Frontal cortex (tissue), 4 donors: ENCODE measurements around the gene S100A8. TPM values are rescaled to one million over a fixed set of nuclear protein-coding genes. Genes with fewer than 3 reads are reported as not detected.

Experiments
- DNase-seq, 2 donors: peaks; one replicate each; pipeline ENCODE4 v3.0.0; 2012; ENCODE audit warnings: low spot score in 2 of 2
- FAIRE-seq: peaks from 2 replicates; lab custom pipeline; 2012; peaks lifted over from hg19 to GRCh38; lab: Jason Lieb, UNC
- total RNA-seq: library from RNA; depleted of rRNA; stranded (reverse); fragments of >200 nt; gene quantifications from one replicate; pipeline ENCODE4 v1.2.3, GENCODE V29; 2014
- donor health status: control.
- donor health status: control.
- donor health status: control.

S100A8 gene
- total RNA-seq, 1 donor from 2014 or later = 7.3 TPM

- no peak for DNase-seq
- no peak for FAIRE-seq
These were observed 25.2 kb downstream of the S100A8 start for GRCh38 chr1:153365696-153366095.

DNA sequence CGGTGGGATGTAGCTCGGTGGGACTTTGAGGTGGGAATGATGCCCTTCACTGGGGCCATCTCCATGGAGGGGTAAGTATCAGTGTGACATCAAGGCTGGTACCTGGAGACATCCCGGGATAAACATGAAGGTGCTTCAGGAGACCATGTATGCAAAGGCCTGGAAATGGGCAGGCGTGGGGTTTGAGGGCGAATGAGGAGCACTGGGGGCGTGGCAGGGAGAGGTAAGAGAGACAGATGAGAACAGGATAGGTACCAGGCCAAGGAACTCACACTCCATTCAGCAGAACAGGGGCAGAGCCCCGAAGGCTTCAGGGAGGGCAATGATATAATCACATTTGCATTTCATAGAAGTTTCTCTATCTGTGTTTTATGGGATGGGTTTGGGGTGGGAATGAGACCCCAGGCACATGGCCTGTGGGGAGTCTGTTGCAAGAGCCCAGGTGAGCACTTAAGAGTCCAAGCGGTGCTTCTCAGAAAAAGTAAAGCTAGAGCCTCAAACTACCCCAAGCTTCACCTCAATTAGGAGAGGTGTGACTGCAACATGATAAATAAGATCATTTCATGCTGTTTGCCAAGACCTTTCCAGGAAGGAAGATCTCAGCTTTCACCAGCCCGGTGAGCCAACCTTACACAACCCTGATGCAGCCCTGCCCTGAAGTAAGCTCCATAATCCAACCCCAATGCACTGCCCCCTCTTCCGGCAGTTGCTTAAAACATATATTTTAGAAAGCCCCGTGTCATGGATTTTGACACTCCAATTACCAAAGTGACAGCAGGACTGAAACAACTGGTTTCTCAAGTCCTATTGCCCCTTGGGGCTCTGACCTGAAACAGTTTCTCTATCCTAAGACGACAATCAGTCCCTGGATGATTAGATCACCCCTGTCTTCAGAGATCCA lies 25.9 kb downstream of the S100A8 start:
- DNase-seq (no peak), FAIRE-seq (no peak)

DNA sequence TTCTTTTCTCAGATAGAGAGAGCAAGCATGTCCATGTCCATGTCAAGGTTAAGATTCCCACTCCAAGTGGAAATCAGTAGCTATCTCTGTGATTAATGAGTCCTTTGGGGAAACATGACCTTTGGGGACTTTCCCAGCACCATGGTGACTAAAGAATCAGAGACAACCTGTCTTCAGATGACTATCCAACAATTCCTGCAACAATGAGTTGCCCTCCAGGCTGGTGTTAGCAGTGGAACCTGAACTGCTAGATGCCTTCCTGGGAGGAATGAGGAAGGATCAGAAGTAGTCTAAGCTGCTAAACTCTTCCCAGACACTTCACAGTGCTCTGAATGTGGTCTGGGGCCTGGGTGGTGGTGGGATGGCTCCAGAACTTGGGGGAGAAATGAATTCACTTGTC lies 26.7 kb downstream of the S100A8 start:
- FAIRE-seq = no peak
- DNase-seq = no peak

GRCh38 chr1:153363641-153364040 lies 27.2 kb downstream of the S100A8 start:
- FAIRE-seq = no peak

DNA sequence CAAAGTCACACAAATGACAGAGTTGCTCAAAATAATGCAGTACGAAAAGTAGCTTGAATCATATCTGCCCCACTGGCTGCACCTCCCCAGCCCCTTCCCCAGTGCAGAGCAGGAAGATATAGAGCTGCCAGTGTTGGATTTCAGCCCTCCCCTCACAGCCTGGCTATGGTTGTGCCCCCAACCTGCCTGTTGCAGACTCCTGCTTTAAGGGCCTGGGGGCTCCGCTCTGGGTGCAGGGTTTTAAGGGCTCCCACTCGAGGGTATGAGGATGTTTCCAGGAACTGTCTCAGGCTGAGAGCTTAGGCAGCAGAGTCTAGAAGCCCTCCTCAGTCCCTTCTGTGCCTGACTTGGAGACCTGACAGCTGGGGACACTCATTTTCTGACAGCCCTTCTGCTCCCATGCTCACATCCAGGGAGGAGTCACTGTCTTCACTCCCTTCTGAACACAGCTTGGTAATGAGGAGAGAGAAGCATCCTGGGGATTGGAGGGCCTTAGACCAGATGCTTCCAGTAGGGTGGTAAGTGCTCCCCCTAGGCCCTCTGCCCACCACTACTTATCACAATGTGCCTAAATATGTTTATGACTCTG lies 28.6 kb downstream of the S100A8 start:
- no peak for DNase-seq
- FAIRE-seq = no peak

More at GRCh38 chr1:153363641-153364040, 27.2 kb downstream of the S100A8 start:
- DNase-seq = no peak

GRCh38 chr1:153361480-153362109 lies 29.3 kb downstream of the S100A8 start:
- FAIRE-seq (no peak), DNase-seq (no peak)

DNA sequence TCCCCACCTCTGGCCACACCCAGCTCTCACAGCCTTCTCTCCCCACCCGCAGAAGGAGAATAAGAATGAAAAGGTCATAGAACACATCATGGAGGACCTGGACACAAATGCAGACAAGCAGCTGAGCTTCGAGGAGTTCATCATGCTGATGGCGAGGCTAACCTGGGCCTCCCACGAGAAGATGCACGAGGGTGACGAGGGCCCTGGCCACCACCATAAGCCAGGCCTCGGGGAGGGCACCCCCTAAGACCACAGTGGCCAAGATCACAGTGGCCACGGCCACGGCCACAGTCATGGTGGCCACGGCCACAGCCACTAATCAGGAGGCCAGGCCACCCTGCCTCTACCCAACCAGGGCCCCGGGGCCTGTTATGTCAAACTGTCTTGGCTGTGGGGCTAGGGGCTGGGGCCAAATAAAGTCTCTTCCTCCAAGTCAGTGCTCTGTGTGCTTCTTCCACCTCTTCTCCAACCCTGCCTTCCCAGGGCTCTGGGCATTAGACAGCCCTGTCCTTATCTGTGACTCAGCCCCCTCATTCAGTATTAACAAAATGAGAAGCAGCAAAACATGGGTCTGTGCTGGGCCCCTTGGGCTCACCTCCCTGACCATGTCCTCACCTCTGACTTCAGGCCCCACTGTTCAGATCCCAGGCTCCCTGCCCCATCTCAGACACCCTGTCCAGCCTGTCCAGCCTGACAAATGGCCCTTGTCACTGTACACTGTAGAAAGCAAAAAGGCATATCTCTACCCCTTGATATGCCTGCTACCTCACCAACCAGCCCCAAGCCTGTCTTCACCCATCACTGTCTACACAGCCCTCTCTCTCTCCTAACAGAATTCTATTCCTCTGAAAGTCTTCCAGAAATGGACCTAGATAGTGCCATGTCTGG lies 30.0 kb downstream of the S100A8 start:
- FAIRE-seq (no peak), DNase-seq (no peak)

GRCh38 chr1:153360190-153360589 lies 30.7 kb downstream of the S100A8 start:
- no peak for DNase-seq
- FAIRE-seq = no peak

GRCh38 chr1:153359241-153359640 lies 31.6 kb downstream of the S100A8 start:
- FAIRE-seq (no peak), DNase-seq (no peak)

GRCh38 chr1:153358691-153358975 lies 32.2 kb downstream of the S100A8 start:
- DNase-seq = no peak
- no peak for FAIRE-seq

- DNase-seq (no peak), FAIRE-seq (no peak)
These were observed 32.8 kb downstream of the S100A8 start, which contains the start of gene S100A9 for GRCh38 chr1:153357853-153358690. S100A9 (plus strand) TSS chr1:153357854; CDS start chr1:153358284, 430 bp downstream.

GRCh38 chr1:153357076-153357852 lies 33.6 kb downstream of the S100A8 start:
- no peak for DNase-seq
- no peak for FAIRE-seq

GRCh38 chr1:153356392-153357075 lies 34.3 kb downstream of the S100A8 start:
- DNase-seq (no peak), FAIRE-seq (no peak)

DNA sequence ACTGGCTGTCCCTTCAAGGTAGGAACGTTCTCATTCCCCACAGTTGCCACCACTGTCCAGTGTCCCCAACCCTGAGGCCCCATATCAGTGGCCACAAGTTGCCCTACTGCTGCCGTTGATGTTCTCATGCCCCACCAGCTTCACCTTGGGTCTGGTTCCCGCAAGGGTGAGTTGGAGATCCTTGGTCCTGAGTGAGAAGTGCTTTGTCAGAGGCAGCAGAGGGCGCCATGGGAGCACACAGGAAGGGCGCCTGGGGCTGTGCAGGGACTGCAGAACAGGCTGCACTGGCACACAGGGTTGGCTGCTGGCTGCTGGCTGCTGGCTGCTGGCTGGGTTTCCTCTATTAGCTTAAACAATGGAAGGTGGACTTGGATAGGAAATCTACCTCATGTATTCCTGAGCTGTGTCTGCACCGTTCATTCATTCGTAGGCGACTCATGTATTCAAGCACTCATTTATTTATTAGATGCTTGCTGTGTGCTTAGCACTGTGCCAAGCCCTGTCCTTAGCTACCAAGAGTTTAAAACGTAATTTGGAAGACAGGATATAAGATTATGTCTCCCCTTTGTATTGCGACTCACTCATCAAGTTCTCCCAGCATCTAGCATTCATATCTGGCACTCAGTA lies 35.3 kb downstream of the S100A8 start:
- FAIRE-seq = no peak
- no peak for DNase-seq

DNA sequence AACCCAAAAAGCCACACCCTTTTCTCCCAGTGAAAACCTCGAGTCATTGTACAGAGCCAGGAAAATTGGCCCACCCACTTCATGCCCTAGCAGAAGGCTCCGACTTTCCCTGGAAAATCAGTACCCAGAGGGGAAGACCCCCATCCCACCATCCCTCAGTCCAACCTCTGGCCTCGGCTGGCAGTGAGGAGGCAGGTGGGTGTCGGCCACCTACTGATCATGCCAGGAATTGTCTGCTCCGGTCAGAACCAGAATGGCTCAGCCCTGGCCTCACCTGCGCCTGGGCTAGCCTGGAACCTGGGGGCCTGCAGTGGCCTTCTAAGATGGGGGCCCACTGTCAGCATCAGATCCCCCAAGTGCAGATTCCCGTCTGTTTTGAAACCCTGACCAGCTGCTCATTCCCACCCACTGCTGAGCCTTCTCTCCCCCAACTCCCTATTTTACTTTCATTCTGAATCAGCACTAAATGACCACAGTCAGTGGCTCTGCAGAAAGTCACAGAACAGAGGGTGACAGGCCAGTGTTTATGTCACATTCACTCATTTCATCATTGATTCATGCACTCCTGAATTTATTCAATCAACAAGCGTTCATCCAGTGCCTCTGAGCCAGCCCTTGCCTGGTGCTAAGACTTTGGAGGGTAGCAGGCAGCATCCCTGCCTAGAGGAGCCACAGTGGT lies 36.2 kb downstream of the S100A8 start:
- FAIRE-seq (no peak), DNase-seq (no peak)

DNA sequence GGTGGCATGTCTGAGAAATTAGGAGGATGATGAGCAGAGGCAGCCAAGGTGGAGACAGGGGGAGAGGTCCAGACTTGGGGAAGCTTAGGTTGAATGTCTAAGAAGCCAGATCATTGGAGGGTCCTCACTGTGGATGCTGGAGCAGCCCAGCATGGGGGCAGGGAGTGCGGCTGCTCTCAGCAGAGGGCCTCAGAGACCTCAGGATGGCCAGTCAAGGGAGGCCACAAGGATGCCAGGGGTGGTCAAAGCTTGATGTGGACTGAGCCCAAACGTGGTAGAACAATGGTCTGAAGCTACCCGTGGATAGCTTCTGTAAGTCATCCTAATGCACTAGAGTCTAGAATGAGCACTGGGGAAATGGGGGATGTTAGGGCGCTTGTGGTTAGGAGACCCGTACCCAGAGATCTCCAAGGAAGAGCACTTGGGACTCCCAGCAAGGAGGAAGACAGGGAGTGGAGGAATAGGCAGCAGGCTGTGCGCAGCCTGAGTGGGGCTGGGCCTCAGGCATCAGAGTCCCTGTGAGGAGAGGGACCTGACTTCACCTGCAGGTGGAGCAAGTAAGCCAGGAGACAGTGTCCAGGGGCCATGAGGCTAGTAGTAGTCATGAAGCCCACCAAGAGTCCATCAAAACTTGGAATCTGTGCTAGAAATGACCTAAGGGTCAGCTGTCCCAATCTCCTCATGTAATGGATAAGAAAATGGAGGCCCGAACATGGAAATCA lies 37.5 kb downstream of the S100A8 start:
- no peak for DNase-seq
- no peak for FAIRE-seq
